ENCODE data around the gene BTN1A1.

BTN1A1 gene

GRCh38 chr6:26470643-26471042 lies 29.5 kb upstream of the BTN1A1 start:
- no peak overlapping the region for H3K4me3 ChIP-seq (ENCODE audit: low read length)
- no peaks in the 10 kb centered on the region for H3K27me3 ChIP-seq (ENCODE audit: low read depth, low read length)
- H3K36me3 ChIP-seq (replicated peaks; ENCODE audit: low read depth, low read length), result peaks cover 15% of the 10 kb centered on the region
- H3K9me3 ChIP-seq (ENCODE audit: insufficient read depth, low read length), result peaks cover 11% of the 10 kb centered on the region; the same call in 1 of the 2 replicates
- H3K27ac ChIP-seq (ENCODE audit: low read length), result no peak overlapping the region
- H2AFZ ChIP-seq (ENCODE audit: low read depth, low read length), result no peak overlapping the region
- H3K4me1 ChIP-seq (ENCODE audit: low read length), result peaks cover 22% of the 10 kb centered on the region
- H3K9ac ChIP-seq (ENCODE audit: low read length), result no peak overlapping the region
- no peak for TF ChIP-seq EZH2phosphoT487 (IDR thresholded peaks at IDR 0.05; ENCODE audit: low read depth)
- TF ChIP-seq CTCF (IDR thresholded peaks at IDR 0.05; ENCODE audit: low read depth, low read length), result no peak
- H3K79me2 ChIP-seq (ENCODE audit: low read length), result 0 out of 2 replicates have a peak, but pooled peaks cover 3% of the 10 kb centered on the region
- no peaks in the 10 kb centered on the region for H4K20me1 ChIP-seq (ENCODE audit: insufficient read depth, low read length)
- H3K4me2 ChIP-seq (ENCODE audit: low read length), result no peak overlapping the region

GRCh38 chr6:26471970-26472369 lies 28.1 kb upstream of the BTN1A1 start:
- Histone ChIP-seq H3K27me3 (ENCODE audit: low read depth, low read length) (no peaks in the 10 kb centered on the region), H3K79me2 (ENCODE audit: low read length) (0 out of 2 replicates have a peak, but pooled peaks cover 3% of the 10 kb centered on the region), H3K9ac (ENCODE audit: low read length) (no peak overlapping the region), H3K36me3 (replicated peaks; ENCODE audit: low read depth, low read length) (peaks cover 15% of the 10 kb centered on the region), H3K4me1 (ENCODE audit: low read length) (peaks cover 26% of the 10 kb centered on the region), H2AFZ (ENCODE audit: low read depth, low read length) (no peak overlapping the region), H3K27ac (ENCODE audit: low read length) (no peak overlapping the region), H3K4me3 (ENCODE audit: low read length) (no peak overlapping the region), H4K20me1 (ENCODE audit: insufficient read depth, low read length) (no peaks in the 10 kb centered on the region), H3K9me3 (ENCODE audit: insufficient read depth, low read length) (peaks cover 11% of the 10 kb centered on the region; the same call in 1 of the 2 replicates), H3K4me2 (ENCODE audit: low read length) (no peak overlapping the region)
- no peak for TF ChIP-seq EZH2phosphoT487 (IDR thresholded peaks at IDR 0.05; ENCODE audit: low read depth)
- no peak for TF ChIP-seq CTCF (IDR thresholded peaks at IDR 0.05; ENCODE audit: low read depth, low read length)

- H3K36me3 ChIP-seq (replicated peaks; ENCODE audit: low read depth, low read length), result peaks cover 15% of the 10 kb centered on the region
- H3K27ac ChIP-seq (ENCODE audit: low read length), result peak overlapping the region; percentile 97
- no peaks in the 10 kb centered on the region for H4K20me1 ChIP-seq (ENCODE audit: insufficient read depth, low read length)
- H3K9ac ChIP-seq (ENCODE audit: low read length), result peak overlapping the region; percentile 97
- H2AFZ ChIP-seq (ENCODE audit: low read depth, low read length), result no peak overlapping the region
- H3K4me1 ChIP-seq (ENCODE audit: low read length), result peaks cover 28% of the 10 kb centered on the region
- H3K4me3 ChIP-seq (ENCODE audit: low read length), result peak overlapping the region; percentile 90; the same call in 1 of the 2 replicates
- peaks cover 11% of the 10 kb centered on the region; the same call in 1 of the 2 replicates for H3K9me3 ChIP-seq (ENCODE audit: insufficient read depth, low read length)
- no peak for TF ChIP-seq EZH2phosphoT487 (IDR thresholded peaks at IDR 0.05; ENCODE audit: low read depth)
- no peak for TF ChIP-seq CTCF (IDR thresholded peaks at IDR 0.05; ENCODE audit: low read depth, low read length)
- no peaks in the 10 kb centered on the region for H3K27me3 ChIP-seq (ENCODE audit: low read depth, low read length)
- H3K4me2 ChIP-seq (ENCODE audit: low read length), result peak overlapping the region; percentile 70
- H3K79me2 ChIP-seq (ENCODE audit: low read length), result 0 out of 2 replicates have a peak, but pooled peaks cover 3% of the 10 kb centered on the region
Measured at GRCh38 chr6:26472549-26473290, 27.4 kb upstream of the BTN1A1 start.

- peak overlapping the region; percentile 97 for H3K27ac ChIP-seq (ENCODE audit: low read length)
- peak overlapping the region; percentile 70 for H3K4me2 ChIP-seq (ENCODE audit: low read length)
Measured at GRCh38 chr6:26473429-26473757, 26.7 kb upstream of the BTN1A1 start.

More at GRCh38 chr6:26473429-26473757, 26.7 kb upstream of the BTN1A1 start:
- Histone ChIP-seq H3K4me1 (ENCODE audit: low read length) (peaks cover 28% of the 10 kb centered on the region), H3K9me3 (ENCODE audit: insufficient read depth, low read length) (peaks cover 11% of the 10 kb centered on the region; the same call in 1 of the 2 replicates), H3K9ac (ENCODE audit: low read length) (peak overlapping the region; percentile 97), H3K79me2 (ENCODE audit: low read length) (0 out of 2 replicates have a peak, but pooled peaks cover 3% of the 10 kb centered on the region), H3K27me3 (ENCODE audit: low read depth, low read length) (no peaks in the 10 kb centered on the region), H3K4me3 (ENCODE audit: low read length) (peak overlapping the region; percentile 90), H3K36me3 (replicated peaks; ENCODE audit: low read depth, low read length) (peaks cover 15% of the 10 kb centered on the region), H4K20me1 (ENCODE audit: insufficient read depth, low read length) (no peaks in the 10 kb centered on the region), H2AFZ (ENCODE audit: low read depth, low read length) (peak overlapping the region; percentile 78; the same call in 1 of the 2 replicates)
- TF ChIP-seq CTCF (IDR thresholded peaks at IDR 0.05; ENCODE audit: low read depth, low read length) (no peak), EZH2phosphoT487 (IDR thresholded peaks at IDR 0.05; ENCODE audit: low read depth) (no peak)
